Stomach (tissue), 4 donors: ENCODE results near the gene TRIM41.

Experiments
- CTCF ChIP-seq, 7 experiments: fragments of 450-650 bp in 4 of 7; fragments of 200-600 bp in 3 of 7; sonication (generic) in 3 of 7; IDR thresholded peaks; one replicate each; pipeline ENCODE4 v1.5.1; 2016 to 2019; ENCODE audit warnings: antibody characterized with exemption in 7 of 7, control low read depth in 2 of 7, mild to moderate bottlenecking in 1 of 7
- POLR2AphosphoS5 ChIP-seq, 3 donors: sonication (generic); formaldehyde crosslinking; IDR thresholded peaks; one replicate each; pipeline ENCODE4 v1.6.1; 2016; ENCODE audit warnings: antibody characterized with exemption in 3 of 3

DNA sequence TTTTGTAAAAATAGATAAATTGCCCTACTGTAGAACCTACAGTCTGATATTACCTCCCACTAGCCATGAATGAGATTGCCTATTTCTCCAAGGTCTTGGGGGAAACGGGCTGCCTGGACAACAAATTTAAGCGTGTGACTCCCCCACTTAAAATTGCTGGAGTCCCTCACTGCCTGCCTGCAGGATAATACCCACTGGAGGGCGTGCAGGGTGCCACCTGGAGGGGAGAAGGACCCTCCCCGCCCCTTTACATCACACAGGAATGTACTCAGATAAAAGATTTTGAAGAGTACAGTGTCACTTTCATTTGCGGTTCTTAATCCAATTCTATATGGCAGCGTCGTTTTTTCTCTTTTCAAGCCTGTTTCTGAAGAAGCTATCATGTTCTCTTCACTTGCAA, 11.9 kb upstream of the TRIM41 start:
- TF ChIP-seq CTCF (IDR thresholded peaks at IDR 0.05) (no peak), POLR2AphosphoS5 (IDR thresholded peaks at IDR 0.05) (no peak)
